Suprapubic skin (tissue), 4 donors: Measurements from ENCODE around the gene SIK3.

ENCODE experiments used
- EP300 ChIP-seq: sonication (generic); formaldehyde crosslinking; IDR thresholded peaks from one replicate; pipeline ENCODE4 v1.6.1; 2017; ENCODE audit warnings: antibody characterized with exemption
- POLR2AphosphoS5 ChIP-seq, 3 donors: sonication (generic); formaldehyde crosslinking; IDR thresholded peaks; one replicate each; pipeline ENCODE4 v1.6.1; 2017; ENCODE audit warnings: antibody characterized with exemption in 3 of 3
- TF ChIP-seq, protein P1 (sequence below), 2 donors: fragments of 200-600 bp in 1 of 2; fragments of 450-650 bp in 1 of 2; sonication (generic) in 1 of 2; IDR thresholded peaks; one replicate each; pipeline ENCODE4 v1.5.1; 2016 to 2019; ENCODE audit warnings: antibody characterized with exemption in 2 of 2, mild to moderate bottlenecking in 1 of 2, moderate library complexity in 1 of 2

DNA sequence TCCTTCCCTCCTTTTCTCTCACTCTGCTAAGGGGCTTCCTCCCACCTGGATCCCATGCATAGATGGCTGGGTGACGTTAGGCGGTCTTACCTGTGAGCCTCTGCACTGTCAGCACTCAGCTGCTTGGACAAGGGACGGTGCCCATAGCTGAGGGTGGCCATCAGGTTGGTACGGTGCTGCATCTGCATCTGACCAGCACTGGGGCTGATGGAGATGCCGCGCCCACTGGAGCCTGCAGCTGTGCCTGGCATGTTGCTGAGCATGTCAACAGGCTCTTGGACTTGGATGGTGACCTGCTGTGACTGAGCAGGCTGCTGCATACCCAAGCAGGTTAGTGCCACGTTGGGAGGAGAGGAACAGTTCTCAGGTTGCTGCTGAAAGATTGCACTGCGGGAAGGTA lies 239.1 kb downstream of the SIK3 start:
- TF ChIP-seq, protein P1, sequence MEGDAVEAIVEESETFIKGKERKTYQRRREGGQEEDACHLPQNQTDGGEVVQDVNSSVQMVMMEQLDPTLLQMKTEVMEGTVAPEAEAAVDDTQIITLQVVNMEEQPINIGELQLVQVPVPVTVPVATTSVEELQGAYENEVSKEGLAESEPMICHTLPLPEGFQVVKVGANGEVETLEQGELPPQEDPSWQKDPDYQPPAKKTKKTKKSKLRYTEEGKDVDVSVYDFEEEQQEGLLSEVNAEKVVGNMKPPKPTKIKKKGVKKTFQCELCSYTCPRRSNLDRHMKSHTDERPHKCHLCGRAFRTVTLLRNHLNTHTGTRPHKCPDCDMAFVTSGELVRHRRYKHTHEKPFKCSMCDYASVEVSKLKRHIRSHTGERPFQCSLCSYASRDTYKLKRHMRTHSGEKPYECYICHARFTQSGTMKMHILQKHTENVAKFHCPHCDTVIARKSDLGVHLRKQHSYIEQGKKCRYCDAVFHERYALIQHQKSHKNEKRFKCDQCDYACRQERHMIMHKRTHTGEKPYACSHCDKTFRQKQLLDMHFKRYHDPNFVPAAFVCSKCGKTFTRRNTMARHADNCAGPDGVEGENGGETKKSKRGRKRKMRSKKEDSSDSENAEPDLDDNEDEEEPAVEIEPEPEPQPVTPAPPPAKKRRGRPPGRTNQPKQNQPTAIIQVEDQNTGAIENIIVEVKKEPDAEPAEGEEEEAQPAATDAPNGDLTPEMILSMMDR (IDR thresholded peaks at IDR 0.05) = no peak
- TF ChIP-seq POLR2AphosphoS5 (IDR thresholded peaks at IDR 0.05) (no peak), EP300 (no peak)
